Heart left ventricle (tissue), 16 donors: ENCODE results near the gene DOLPP1. TPM values are rescaled to one million over a fixed set of nuclear protein-coding genes. Genes with fewer than 3 reads are reported as not detected.
"Not testable (repeated sequence)": the region's sequence is repeated elsewhere in the genome, so short reads cannot be mapped to it uniquely, and the experiment has no call there.

Experiments
- ATAC-seq, 4 donors: fragments of 200-7000 bp; cut with Tn5 transposase; one replicate each; pipeline ENCODE4 v1.9.1; 2020 to 2022; ENCODE audit warnings: moderate library complexity in 4 of 4, mild to moderate bottlenecking in 3 of 4, moderate number of reproducible peaks in 1 of 4
- DNase-seq, 5 donors: peaks; one replicate each; pipeline ENCODE4 v3.0.0-alpha.2; 2020
- H3K27ac ChIP-seq, 12 donors: fragments of 200-600 bp; sonication (generic) in 4 of 12; one replicate each; pipeline versions ENCODE4 v1.5.0 to v1.8.0; 2016 to 2022; ENCODE audit warnings: mild to moderate bottlenecking in 2 of 12
- H3K27me3 ChIP-seq, 9 donors: fragments of 200-600 bp; sonication (generic) in 2 of 9; one replicate each; pipeline versions ENCODE4 v1.5.1 to v1.8.0; 2016 to 2022; ENCODE audit warnings: mild to moderate bottlenecking in 3 of 9
- H3K36me3 ChIP-seq, 9 donors: fragments of 200-600 bp; sonication (generic) in 2 of 9; one replicate each; pipeline versions ENCODE4 v1.5.0 to v1.8.0; 2018 to 2022; ENCODE audit warnings: mild to moderate bottlenecking in 2 of 9
- H3K4me1 ChIP-seq, 12 donors: fragments of 200-600 bp; sonication (generic) in 4 of 12; one replicate each; pipeline versions ENCODE4 v1.5.0 to v1.8.0; 2016 to 2022; ENCODE audit warnings: mild to moderate bottlenecking in 3 of 12
- H3K4me3 ChIP-seq, 12 donors: fragments of 200-600 bp; sonication (generic) in 4 of 12; one replicate each; pipeline versions ENCODE4 v1.5.0 to v1.8.0; 2017 to 2022; ENCODE audit warnings: mild to moderate bottlenecking in 9 of 12, moderate library complexity in 4 of 12
- H3K9me3 ChIP-seq, 12 donors: fragments of 200-600 bp; sonication (generic) in 4 of 12; one replicate each; pipeline versions ENCODE4 v1.5.0 to v1.8.0; 2016 to 2022; ENCODE audit warnings: mild to moderate bottlenecking in 1 of 12
- CTCF ChIP-seq, 12 donors: fragments of 200-600 bp; sonication (generic) in 4 of 12; IDR thresholded peaks; one replicate each; pipeline versions ENCODE4 v1.5.0 to v1.8.0; 2018 to 2022; ENCODE audit warnings: antibody characterized with exemption in 12 of 12, mild to moderate bottlenecking in 5 of 12
- POLR2A ChIP-seq, 2 donors: fragments of 450-650 bp; IDR thresholded peaks; one replicate each; pipeline ENCODE4 v1.6.1; 2017; ENCODE audit warnings: antibody characterized with exemption in 2 of 2, mild to moderate bottlenecking in 2 of 2, moderate library complexity in 2 of 2
- WGBS, 4 donors: extraction: QIAGEN DNeasy Blood & Tissue Kit in 2 of 4; methylation state at CpG; one replicate each; pipeline versions ENCODE4 v1.1.5 to v1.1.7; 2013 to 2018; 5-methylcytosine and 5-hydroxymethylcytosine counted together
- intact Hi-C, 10 donors: fragments of 100-400 bp; cut with DNase I; formaldehyde crosslinking; loops; one replicate each; pipeline versions ENCODE4 v1.11.1 to v1.14.2; 2022
- polyA plus RNA-seq, 2 donors: library from polyadenylated mRNA; stranded (reverse); fragments of 200-250 nt; gene quantifications; one replicate each; pipeline ENCODE4 v1.2.3, GENCODE V29; 2013
- total RNA-seq, 9 donors: library from RNA; depleted of rRNA in 2 of 9; stranded (reverse); fragments of >200 nt in 2 of 9; fragmentation: NEBNext Ultra II Directional in 3 of 9; extraction: Animal tissue kit (Norgen Biotek cat#: 25700) in 3 of 9; gene quantifications; one replicate each; pipeline versions ENCODE4 v1.1.0 to v1.2.4, GENCODE V29; 2016 to 2023
- donor health status: ischemic (EF 13 %, LVEDD 7.1; RV severe dilation, severe dysfunction).
- donor health status: healthy with polysubstance abuse.
- donor health status: DM: no; HTN: yes; CAD: no.
- donor health status: DM: no; HTN: no; CAD: no.
- donor health status: ischemic (EF 25% LVEDD 6.9; RV normal size, moderate dysfunction).
- donor health status: ischemic (EF 25% LVEDD 5.7; RV mildly dilated, moderate dysfunction).
- donor health status: healthy.
- donor health status: DM: yes; HTN: yes; CAD: no.
- donor health status: ischemic (EF 35%, LVEDD 5.7; RV mildly dilated, moderate dysfunction).
- donor health status: nonischemic (EF 11% LVEDD 7.7; RV severe dilation, severe dysfunction).
- donor health status: DM: yes; HTN: yes; CAD: no.
- donor health status: PGD.
- donor health status: ischemic (EF 29% LVEDD 5.4; RV normal size, mild dysfunction).
- donor health status: nonischemic (EF 23%, LVEDD 6.1; RV moderate dilation, normal function).

DOLPP1 gene
- total and polyA plus RNA-seq, 11 donors = 3.0 to 11.5 (median 5.8) TPM

GRCh38 chr9:129113645-129114304 lies 32.9 kb downstream of the DOLPP1 start:
- Histone ChIP-seq H3K4me1 (peaks cover 0 to 51% (median 26%) of the 10 kb centered on the region in 12 donors), H3K36me3 (no peaks in the 10 kb centered on the region), H3K4me3 (no peak overlapping the region), H3K9me3 (no peaks in the 10 kb centered on the region), H3K27ac (peak overlapping the region in 1 of 12 donors; percentile 82), H3K27me3 (no peaks in the 10 kb centered on the region)
- intact Hi-C loops = loop anchor here in 2 of 10 donors (5.0 kb wide), 2 partner anchors 86 to 1599 kb away; partner anchors contain the start of gene SH3GLB2 (in 1 of the 2)
- ATAC-seq = no peak
- 88 to 93% (median 90%) methylated on average over 17 of the region's 17 CpGs for WGBS, 4 donors
- TF ChIP-seq CTCF (IDR thresholded peaks at IDR 0.05) (no peak), POLR2A (IDR thresholded peaks at IDR 0.05) (no peak)
- DNase-seq = no peak

GRCh38 chr9:129118799-129119198 lies 37.9 kb downstream of the DOLPP1 start:
- intact Hi-C loops = no loop called here
- Histone ChIP-seq H3K4me1 (peaks cover 0 to 20% (median 6%) of the 10 kb centered on the region in 12 donors), H3K36me3 (peaks cover 0 to 39% (median 24%) of the 10 kb centered on the region in 9 donors), H3K9me3 (no peaks in the 10 kb centered on the region), H3K4me3 (no peak overlapping the region), H3K27me3 (no peaks in the 10 kb centered on the region), H3K27ac (no peak overlapping the region)
- TF ChIP-seq POLR2A (IDR thresholded peaks at IDR 0.05) = no peak
- no peak for TF ChIP-seq CTCF (IDR thresholded peaks at IDR 0.05)
- ATAC-seq (no peak), DNase-seq (no peak)
- 74 to 83% (median 76%) methylated on average over 4 of the region's 4 CpGs for WGBS, 4 donors

GRCh38 chr9:129121483-129121882 lies 40.6 kb downstream of the DOLPP1 start:
- Histone ChIP-seq H3K36me3 (peaks cover 0 to 62% (median 41%) of the 10 kb centered on the region in 9 donors), H3K27ac (no peak overlapping the region), H3K9me3 (no peaks in the 10 kb centered on the region), H3K4me3 (no peak overlapping the region), H3K4me1 (peaks cover 0 to 4% (median 0%) of the 10 kb centered on the region in 12 donors), H3K27me3 (no peaks in the 10 kb centered on the region)
- ATAC-seq (no peak), DNase-seq (no peak)
- intact Hi-C loops = no loop called here
- TF ChIP-seq CTCF (IDR thresholded peaks at IDR 0.05) = no peak
- WGBS, 4 donors = 53 to 69% (median 59%) methylated on average over 3 of the region's 3 CpGs

GRCh38 chr9:129122133-129122532 lies 41.2 kb downstream of the DOLPP1 start:
- H3K4me1 ChIP-seq = peaks cover 0 to 10% (median 0%) of the 10 kb centered on the region in 12 donors
- no peaks in the 10 kb centered on the region for H3K9me3 ChIP-seq
- intact Hi-C loops = no loop called here
- H3K27me3 ChIP-seq = no peaks in the 10 kb centered on the region
- ATAC-seq (no peak), DNase-seq (no peak)
- H3K4me3 ChIP-seq = no peak overlapping the region
- WGBS, 4 donors = 82 to 100% (median 95%) methylated on average over 1 of the region's 1 CpG
- no peak for TF ChIP-seq POLR2A (IDR thresholded peaks at IDR 0.05)
- no peak for TF ChIP-seq CTCF (IDR thresholded peaks at IDR 0.05)
- H3K36me3 ChIP-seq = peaks cover 0 to 69% (median 41%) of the 10 kb centered on the region in 9 donors
- no peak overlapping the region for H3K27ac ChIP-seq

- H3K27me3 ChIP-seq, H3K27ac ChIP-seq, H3K4me3 ChIP-seq, ATAC-seq, H3K9me3 ChIP-seq, DNase-seq, intact Hi-C loops: not testable (repeated sequence)
- H3K36me3 ChIP-seq = peaks cover 0 to 77% (median 45%) of the 10 kb centered on the region in 9 donors
- WGBS, 4 donors = 80 to 88% (median 82%) methylated on average over 15 of the region's 15 CpGs
- H3K4me1 ChIP-seq = peaks cover 0 to 14% (median 0%) of the 10 kb centered on the region in 12 donors
Measured at GRCh38 chr9:129122976-129123375, 42.1 kb downstream of the DOLPP1 start.
